GM21825 (cell line): ENCODE results near the gene CASKIN2.
"Not testable (repeated sequence)": the region's sequence is repeated elsewhere in the genome, so short reads cannot be mapped to it uniquely, and the experiment has no call there.

ENCODE experiments used
- ATAC-seq: cut with Tn5 transposase; IDR thresholded peaks from one replicate; pipeline ENCODE4 v1.9.1; 2021; ENCODE audit warnings: mild to moderate bottlenecking, moderate library complexity; ENCODE audit not compliant: unreplicated experiment

The CASKIN2 gene

DNA sequence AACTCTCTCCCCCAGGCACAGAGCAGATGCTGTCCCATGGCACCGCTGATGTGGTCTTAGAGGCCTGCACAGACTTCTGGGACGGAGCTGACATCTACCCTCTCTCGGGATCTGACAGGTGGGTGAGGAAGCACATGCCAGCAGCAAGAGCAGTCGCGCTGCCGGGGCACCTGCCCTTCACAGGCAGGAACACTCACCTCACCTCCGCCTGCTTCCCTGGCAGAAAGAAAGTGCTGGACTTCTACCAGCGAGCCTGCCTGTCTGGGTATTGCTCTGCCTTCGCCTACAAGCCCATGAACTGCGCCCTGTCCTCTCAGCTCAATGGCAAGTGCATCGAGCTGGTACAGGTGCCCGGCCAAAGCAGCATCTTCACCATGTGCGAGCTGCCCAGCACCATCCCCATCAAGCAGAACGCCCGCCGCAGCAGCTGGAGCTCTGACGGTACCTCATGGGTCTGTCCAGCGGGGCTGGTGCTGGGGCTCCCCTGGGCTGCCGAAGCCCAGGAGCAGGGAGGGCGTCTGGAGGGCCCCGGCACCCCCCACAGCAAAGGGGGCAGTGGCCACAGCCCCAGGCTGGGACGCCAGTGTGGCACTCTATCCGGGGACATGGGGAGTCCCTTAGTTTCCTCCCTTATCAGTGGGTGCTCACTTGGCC is 21.7 kb downstream of the CASKIN2 start:
- ATAC-seq, result no peak

DNA sequence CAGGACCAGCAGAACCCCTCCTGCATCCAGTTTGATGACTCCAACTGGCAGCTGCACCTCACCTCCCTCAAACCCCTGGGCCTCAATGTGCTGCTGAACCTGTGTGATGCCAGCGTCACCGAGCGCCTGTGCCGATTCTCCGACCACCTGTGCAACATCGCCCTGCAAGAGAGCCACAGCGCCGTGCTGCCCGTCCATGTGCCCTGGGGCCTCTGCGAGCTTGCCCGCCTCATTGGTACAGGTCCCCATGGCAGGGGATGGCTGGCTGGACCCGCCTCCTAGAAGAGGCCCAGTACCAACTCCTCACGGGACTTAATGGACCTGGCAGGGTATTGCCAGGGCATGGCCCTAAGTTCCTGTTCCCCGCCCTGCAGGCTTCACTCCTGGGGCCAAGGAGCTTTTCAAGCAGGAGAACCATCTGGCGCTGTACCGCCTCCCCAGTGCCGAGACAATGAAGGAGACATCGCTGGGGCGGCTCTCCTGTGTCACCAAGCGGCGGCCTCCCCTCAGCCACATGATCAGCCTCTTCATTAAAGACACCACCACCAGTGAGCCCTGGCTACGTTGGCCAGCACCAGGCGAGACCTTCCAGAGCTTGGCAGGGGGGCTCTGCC is 22.7 kb downstream of the CASKIN2 start:
- ATAC-seq, result no peak

DNA sequence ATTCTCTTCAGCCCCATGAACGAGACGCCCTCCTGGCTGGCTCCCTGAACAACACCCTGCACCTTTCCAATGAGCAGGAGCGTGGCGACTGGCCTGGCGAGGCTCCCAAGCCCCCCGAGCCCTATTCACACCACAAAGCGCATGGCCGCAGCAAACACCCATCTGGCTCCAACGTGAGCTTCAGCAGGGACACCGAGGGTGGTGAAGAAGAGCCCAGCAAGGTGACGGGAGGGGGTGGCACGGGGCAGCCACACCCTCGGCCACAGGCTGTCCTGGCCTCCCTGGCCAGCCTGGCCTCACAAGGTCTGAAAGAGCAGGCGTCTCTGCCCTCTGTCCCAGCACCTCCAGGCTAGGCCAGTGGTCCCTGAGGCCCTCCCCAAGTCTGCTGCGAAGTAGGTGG is 23.7 kb downstream of the CASKIN2 start:
- no peak for ATAC-seq

DNA sequence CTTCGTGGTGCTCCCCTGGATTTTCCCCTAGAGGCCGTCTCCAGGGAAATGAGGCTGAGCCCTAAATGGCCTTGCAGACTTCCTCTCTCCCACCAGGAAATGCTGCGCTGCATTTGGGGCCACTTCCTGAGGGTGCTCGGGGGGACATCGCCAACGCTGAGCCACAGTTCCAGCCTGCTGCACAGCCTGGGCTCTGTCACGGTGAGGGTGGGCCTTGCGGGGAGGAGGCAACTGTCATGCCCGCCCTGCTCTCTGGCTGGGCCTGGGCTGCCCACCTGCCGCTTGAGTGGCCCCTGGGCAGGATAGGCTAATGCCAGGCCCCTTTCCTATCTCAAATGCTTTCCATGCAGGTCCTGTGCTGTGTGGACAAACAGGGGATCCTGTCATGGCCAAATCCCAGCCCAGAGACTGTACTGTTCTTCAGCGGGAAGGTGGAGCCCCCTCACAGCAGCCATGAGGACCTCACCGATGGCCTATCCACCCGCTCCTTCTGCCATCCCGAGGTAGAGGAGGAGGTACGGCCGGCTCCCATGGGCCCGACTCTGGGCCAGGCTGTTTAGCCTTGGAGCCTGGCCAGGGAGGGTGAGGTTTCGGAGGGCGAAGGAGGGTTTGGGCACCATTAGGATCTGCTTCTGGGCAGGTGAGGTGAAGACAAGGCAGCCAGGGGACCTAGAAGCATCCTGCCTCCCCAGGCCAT is 24.2 kb downstream of the CASKIN2 start:
- ATAC-seq, result no peak

DNA sequence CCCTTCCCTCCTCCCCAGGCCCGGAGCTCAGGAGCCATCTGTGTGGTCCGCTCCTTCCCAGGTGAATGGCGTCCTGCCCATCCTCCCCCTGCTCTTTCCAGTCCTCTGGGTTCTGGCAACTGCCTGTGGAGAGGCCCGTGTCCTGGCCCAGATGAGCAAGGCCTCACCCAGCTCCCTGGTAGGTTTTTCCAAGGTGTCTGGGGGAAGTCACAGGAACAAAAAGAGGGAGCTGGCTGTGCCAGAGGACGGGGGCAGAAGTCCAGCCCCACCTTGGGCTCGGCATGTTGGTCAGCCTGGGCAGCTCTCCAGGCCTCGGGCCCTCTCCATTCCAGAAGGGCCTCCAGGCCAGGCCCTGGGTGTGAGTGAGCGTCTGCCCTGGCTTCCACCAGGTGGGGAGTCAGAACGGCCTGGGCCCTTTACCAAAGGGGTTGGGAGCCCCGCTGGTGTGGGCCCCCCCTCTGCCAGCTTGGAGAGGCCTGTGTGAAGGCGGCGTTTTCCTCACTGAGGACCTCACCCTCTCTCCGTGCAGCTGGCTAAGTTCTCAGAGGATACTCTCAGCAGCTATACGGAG is 25.1 kb downstream of the CASKIN2 start:
- ATAC-seq, result no peak

- ATAC-seq, result no peak
Observed at GRCh38 chr17:75489511-75489955, 25.8 kb downstream of the CASKIN2 start.

- ATAC-seq, result no peak
Observed at GRCh38 chr17:75488693-75489510, 26.4 kb downstream of the CASKIN2 start.

DNA sequence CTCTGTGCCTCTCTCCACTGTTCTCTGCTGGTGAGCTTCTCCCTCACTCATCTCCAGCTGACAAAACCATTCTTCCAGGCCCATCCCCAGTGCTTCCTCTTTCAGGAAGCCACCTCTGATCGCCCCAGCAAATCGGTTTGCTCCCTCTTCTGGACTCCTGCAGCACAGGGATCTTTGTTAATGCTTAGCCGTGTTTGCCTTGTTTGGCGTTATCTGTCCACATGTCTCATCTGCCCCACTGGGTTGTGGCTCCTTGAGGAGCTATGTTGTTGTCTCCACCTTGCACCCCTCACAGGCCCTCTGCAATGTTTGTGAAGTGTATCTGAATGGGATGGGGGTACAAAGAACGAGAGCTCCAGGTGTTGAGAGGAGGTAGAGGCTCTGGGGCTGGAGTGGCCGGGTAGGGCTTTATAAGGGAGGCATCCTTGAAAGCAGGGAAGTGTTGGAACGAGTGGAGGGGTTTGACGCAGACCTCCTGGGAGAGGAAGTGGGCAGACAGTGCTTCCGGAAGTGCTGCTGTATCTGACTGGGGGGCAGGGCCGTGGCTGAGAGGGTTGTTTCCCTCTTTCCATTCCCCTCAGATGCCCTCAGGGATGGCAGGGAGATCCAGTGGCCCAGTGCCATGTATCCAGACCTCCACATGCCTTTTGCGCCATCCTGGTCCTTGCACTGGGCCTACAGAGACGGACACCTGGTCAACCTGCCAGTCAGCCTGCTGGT is 27.8 kb downstream of the CASKIN2 start:
- no peak for ATAC-seq

DNA sequence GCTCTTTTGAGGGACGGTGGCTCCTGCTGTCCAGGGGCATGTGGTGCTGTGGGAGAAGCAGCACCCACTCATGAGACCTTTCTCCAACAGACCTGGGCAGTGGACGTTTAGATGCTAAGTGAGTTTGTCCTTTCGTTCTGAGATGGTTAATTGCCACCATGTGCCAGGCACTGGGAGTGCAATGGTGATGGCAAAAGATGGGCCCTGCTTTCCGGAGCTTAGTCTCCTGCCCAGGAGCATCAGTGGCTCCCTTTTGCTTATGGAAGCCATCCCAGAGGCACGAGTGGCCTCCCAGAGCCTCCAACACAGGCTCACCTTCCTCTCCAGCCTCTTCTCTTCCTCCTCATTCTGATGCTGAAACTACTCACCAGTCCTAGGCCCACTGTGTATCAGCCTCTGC is 28.4 kb downstream of the CASKIN2 start:
- ATAC-seq, result no peak

DNA sequence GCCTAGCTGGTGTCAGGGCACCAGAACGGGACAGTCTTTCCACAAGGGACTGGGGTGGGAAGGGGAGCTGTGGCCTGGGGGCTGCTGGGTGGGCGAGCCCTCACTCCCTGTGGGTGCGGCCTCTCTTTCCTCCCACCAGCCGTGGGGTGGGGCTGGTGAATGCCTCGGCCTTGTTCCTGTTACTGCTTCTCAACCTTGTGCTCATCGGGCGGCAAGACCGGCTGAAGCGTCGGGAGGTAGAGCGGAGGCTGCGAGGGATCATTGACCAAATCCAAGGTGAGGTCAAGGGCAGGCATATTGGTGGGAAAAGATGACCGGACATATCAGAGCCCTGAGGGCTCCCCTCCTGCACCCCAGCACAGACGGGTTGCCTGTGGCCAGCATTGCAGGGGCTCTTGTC is 29.2 kb downstream of the CASKIN2 start:
- ATAC-seq, result no peak

DNA sequence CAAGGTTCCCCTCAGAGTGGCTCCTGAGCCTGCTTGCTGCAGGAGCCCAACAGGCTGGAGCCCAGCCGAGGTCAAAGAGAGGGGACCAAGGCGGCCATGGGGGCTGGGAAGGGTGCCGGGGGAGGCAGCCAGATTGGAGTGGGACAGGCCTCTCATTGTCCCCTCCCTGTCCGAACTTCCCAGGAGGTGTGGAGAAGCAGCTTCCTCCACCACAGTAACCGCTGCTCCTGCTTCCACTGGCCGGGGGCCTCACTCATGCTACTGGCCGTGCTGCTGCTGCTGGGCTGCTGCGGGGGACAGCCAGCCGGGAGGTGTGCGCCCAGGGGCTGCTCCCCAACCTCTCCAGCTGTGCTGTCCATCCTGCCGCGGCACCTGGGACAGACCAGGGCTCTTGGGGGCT is 29.6 kb downstream of the CASKIN2 start:
- no peak for ATAC-seq

- no peak for ATAC-seq
Observed at GRCh38 chr17:75482098-75482942, 33.0 kb downstream of the CASKIN2 start.

DNA sequence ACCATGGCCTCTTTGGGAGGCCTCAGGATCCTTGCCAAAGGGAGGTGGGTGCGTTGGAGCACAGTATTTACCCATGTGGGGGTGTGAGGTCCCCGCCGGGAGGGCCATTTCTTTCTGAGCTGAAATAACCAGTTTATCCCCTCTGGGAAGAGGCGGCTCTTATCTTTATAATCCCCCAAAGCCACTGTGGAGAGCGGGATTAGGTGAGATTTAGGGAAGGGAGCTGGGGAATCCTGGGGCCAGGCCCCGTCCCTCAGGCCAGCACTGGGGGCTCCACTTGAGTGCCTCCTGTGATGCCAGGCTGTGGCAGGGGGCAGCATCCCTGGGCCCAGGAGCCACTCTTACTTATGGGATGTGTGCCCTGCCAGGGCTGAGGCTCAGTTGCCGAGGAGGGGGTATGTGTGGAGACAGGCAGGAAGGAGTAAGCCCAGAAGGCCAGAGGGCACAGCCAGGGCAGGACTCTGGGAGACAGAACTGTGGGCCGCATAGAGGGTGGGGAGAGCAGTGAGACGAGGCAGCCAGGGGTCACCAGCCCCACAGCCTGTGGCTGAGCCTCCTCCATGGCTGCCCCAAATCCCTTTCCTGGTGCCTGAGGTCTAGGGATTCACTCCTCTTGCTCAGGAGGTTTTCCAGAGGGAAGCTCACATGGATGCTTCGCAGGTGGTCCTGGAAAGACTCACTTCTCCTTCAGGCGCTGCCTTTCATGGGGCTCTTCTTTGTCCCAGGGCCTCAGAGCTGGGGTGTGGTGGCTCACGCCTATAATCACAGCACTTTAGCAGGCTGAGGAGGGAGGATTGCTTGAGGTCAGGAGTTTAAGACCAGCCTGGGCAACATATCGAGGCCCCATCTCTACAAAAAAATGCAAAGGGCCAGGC is 33.9 kb downstream of the CASKIN2 start:
- no peak for ATAC-seq

DNA sequence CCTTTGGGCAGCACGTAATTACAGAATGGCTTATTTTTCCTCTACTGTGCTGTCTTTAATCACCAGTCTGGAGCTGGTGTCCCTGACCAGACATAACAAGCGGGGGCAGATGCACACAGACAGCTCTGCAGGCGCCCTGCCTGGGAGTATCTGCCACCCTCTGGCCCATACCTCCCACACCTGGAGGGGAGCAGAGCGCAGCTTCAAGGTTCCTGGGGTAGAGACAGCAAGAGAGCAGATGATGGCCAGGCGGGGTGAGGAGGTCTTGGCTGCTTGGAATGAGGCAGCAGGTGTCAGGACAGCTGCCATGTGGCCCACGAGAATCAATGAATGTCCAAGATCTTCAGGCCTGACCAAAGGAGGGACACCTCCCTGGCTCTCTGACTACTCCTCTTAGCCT is 35.1 kb downstream of the CASKIN2 start:
- ATAC-seq, result no peak

- no peak for ATAC-seq
Observed at GRCh38 chr17:75478508-75478907, 36.8 kb downstream of the CASKIN2 start.

DNA sequence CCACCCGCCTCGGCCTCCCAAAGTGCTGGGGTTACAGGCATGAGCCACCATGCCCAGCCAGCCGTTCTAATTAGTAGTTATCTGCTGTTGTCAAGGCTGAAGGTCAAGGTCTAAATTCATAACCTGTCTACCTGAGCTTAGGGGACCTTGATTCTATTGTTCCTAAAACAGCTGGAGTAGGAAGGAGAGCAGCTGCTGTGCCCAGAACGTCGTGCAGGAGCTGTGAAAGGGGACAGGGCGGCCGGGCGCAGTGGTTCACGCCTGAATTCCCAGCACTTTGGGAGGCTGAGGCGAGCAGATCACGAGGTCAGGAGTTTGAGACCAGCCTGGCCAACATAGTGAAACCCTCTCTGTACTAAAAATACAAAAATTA is 37.9 kb downstream of the CASKIN2 start:
- not testable (repeated sequence) for ATAC-seq

GRCh38 chr17:75476752-75477489 is 38.4 kb downstream of the CASKIN2 start:
- no peak for ATAC-seq

- no peak for ATAC-seq
Observed at GRCh38 chr17:75476271-75476671, 39.1 kb downstream of the CASKIN2 start.
